CD4-positive, alpha-beta T cell treated with Interferon alpha-2 for 1 hour (primary cell): Measurements from ENCODE around the gene KLHL8.
A peak's percentile ranks its signal among the peaks of the same experiment; 100 is the strongest.
"Not testable (repeated sequence)": the region's sequence is repeated elsewhere in the genome, so short reads cannot be mapped to it uniquely, and the experiment has no call there.

Experiments used
- DNase-seq, 2 donors: peaks; one replicate each; pipeline ENCODE4 v3.0.0-alpha.2; 2020 to 2022

The KLHL8 gene

DNA sequence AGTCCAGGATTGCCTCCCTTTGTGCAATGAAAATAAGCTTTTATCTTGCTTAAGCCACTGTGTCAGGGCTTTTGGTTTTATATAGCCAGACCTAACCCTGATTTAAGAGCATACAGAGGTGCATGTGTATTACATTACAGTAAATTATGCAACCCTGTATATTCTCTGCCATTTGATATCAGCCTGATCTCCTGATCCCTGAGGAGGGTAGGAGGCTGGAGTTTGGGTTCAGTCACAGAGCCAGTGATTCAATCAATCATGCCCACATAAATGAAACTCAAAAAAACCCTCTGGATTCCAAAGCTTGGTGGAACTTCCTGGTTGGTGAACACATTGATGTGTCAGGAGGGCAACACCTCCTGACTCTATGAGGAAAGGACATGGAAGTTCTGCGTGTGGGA is 7.3 kb upstream of the KLHL8 start:
- DNase-seq = no peak

GRCh38 chr4:87225936-87226335 is 5.5 kb upstream of the KLHL8 start:
- no peak for DNase-seq

DNA sequence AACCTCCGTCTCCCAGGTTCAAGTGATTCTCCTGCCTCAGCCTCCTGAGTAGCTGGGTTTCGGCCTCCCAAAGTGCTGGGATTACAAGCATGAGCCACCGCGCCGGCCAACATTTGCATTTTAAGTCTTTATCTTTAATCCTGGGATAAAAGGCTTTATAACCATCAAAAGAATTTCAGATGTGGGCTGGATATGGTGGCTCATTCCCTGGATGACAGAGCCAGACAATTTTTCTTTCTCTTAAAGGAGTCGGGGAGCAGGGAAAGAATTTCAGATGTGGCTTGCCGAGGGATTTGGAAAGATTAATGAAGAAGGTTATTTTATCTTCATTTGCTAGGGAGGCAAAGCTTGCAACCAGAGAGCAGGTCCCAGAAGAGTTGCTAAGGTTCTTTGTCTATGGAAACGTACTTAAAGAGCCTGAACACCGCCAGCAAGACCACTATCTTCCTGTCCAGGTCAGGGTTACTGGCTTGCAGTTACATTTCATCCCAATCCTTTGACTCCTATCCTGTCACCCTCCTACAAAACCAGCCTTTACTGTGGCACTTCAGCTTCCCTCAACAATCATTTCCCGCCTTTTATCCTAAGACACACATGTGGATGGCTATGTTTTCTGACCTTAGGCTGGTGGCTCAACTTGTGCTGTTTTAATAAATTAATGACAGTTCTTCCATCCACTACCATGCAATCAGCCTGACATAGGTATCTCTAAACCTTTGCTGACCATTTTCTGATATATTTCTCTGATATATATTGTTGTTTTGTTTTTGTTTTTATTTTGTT is 3.9 kb upstream of the KLHL8 start:
- no peak for DNase-seq

- peak; percentile 40 to 56 for DNase-seq
Observed at GRCh38 chr4:87219632-87220093, 755 bp downstream of the KLHL8 start.

GRCh38 chr4:87217235-87217763 is 3.1 kb downstream of the KLHL8 start:
- DNase-seq = not testable (repeated sequence)

DNA sequence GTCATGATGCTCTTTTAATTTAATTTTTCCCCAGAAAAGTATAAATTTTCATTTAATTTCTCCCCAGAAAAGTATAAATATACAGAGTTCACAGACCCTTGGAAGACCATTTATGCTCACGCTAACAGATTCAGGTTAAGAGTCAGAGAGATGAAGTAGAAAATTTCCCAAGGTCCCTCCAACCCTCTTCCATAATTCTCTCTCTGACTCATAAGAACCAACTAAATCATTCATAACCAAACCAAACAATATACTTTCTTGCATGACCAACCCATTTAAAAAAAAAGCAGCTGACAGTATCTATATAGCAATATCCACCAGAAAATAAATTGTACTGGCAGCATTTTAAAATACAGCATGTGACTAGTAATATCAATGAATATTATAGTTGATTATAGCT is 3.9 kb downstream of the KLHL8 start:
- no peak for DNase-seq

- DNase-seq = no peak
Observed at GRCh38 chr4:87213421-87214075, 6.9 kb downstream of the KLHL8 start.

DNA sequence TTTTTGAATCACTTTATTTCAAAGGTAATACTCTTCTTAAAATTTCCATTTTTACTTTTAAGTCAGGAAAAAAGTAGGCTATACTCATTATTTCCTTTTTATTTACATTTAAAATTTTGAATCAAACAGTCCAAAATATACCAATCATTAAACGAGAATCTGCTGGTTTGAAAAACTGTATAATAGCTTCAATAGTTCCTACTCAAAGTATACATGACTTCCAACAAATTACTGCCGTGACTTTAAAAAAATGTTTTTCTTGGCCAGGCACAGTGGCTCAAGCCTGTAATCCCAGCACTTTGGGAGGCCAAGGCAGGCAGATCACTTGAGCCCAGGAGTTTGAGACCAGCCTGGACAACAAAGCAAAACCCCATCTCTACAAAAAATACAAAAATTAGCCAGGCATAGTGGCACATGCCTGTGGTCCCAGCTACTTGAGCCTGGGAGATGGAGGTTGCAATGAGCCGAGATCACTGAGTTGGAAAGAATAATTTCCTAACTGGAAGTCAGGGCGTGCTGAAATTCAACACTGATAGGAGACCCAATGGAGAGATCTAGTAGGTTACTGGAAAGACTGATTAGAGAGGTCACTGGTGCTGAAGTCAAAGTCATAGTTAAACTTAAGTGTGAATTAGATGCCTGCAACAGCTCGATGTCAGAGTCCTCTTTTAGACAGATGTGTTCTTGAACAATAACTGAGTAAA is 9.0 kb downstream of the KLHL8 start:
- DNase-seq = no peak

- peak; percentile 21 to 61 for DNase-seq
Observed at GRCh38 chr4:87209696-87210095, 10.7 kb downstream of the KLHL8 start.

DNA sequence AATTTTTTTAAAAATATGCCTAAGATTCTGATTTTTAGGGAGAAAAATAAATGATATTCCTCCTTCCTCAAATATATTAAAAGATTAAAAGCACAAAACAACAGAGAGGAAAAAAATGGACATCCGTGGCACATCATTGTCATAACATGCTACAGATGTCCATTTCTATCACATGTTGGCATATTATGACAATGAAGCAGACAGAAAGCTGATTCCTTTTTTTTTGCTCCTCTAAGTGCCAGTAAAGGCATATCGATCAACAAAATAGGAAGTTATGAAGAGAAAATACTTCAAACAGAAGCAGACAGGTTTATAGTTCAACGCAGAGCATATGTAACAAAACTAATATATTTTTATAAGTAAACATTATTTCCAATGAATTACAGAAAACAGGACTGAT is 11.2 kb downstream of the KLHL8 start:
- DNase-seq = no peak

GRCh38 chr4:87204559-87204958 is 15.9 kb downstream of the KLHL8 start:
- DNase-seq = no peak

GRCh38 chr4:87196927-87197326 is 23.5 kb downstream of the KLHL8 start:
- no peak for DNase-seq

DNA sequence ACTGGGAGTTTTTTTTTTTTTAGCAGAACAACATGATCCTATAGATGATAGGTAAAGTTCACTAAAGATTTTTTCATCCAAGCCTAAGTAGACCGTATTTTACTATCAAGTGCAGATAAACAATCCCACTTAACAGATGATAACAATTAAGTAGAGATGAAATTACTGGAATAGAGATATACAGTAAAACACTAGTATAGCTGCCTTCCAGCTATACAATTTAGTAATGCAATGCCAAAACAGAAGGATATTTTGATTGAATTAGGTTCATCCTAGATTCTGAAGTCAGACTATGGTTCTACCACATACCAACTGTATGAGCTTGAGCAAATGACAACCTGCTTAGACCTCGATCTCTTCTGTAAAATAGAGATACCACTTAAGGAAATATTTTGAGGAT is 24.3 kb downstream of the KLHL8 start:
- DNase-seq = no peak

GRCh38 chr4:87193958-87194675 is 26.3 kb downstream of the KLHL8 start:
- no peak for DNase-seq

- no peak for DNase-seq
Observed at GRCh38 chr4:87192145-87192919, 28.1 kb downstream of the KLHL8 start.

GRCh38 chr4:87188932-87189331 is 31.5 kb downstream of the KLHL8 start:
- DNase-seq = no peak

DNA sequence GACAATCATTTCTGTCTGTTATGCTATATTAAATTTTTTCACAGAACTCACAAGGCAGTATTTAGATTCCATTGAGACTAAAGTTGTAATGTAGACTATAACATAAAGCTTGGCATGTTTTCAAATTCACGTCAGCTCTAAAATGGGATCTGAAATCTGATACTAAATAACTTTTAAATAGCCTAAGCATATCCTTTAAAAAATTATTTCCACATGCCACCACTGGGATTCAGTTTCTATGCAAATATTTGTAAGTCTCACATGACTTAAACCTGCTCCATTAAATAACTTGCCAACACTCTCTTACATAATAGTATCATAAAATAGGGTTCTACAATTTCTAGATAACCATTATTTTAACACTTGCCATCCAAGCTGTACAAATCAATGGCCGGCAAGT is 32.4 kb downstream of the KLHL8 start:
- DNase-seq = no peak

- no peak for DNase-seq
Observed at GRCh38 chr4:87185146-87185870, 35.1 kb downstream of the KLHL8 start.

DNA sequence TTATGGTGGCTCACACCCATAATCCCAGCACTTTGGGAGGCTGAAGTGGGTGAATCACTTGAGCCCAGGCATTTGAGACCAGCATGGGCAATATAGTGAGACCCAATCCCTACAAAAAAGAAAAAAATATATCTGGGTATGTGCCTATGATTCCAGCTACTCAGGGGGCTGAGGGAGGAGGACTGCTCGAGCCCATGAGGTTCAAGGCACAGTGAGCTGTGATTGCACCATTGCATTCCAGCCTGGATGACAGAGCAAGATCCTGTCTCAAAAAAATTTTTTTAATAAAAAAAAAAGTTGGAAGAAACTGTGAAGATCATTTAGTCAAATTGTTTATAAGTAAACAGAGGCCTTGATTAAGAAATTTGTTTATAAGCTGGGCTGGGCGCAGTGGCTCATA is 39.7 kb downstream of the KLHL8 start:
- DNase-seq = no peak

DNA sequence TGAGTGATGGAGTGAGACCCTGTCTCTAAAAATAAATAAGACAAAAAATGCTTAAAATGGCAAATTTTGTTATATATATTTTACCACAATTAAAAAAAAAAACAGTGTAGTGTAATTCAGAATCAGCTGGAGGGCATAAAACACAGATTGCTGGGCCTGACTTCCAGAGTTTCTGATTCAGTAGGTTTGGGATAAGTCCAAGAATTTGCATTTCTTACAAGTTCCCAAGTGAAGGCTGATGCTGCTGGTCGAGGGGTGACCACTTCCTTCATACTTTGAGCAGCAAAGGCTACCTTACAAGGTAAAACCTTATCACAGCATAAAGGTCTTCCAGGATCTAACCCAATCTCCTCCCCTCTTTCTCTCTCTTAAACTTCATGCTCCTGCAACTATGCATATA is 40.7 kb downstream of the KLHL8 start:
- DNase-seq = no peak

GRCh38 chr4:87174672-87175071 is 45.7 kb downstream of the KLHL8 start:
- no peak for DNase-seq
